Measurements from ENCODE around the gene POU5F1.
"Not testable (repeated sequence)": the region's sequence is repeated elsewhere in the genome, so short reads cannot be mapped to it uniquely, and the experiment has no call there.

Gene POU5F1
- 0 to 1.4 (median 0) reads per million in 17 experiments for total RNA-seq

GRCh38 chr6:31170600-31170881, at the start of gene POU5F1:
TSS of gene POU5F1 (minus strand) at chr6:31170682. CDS start at chr6:31170620, 62 bp downstream.
- DNase-seq = no peak

- peak; percentile 59 to 90 (median 75) for DNase-seq
Observed at GRCh38 chr6:31216208-31216898, 45.9 kb upstream of the POU5F1 start.

- peak in 3 of 4 experiments; percentile 21 to 60 (median 57) for DNase-seq
Observed at GRCh38 chr6:31215216-31215615, 44.7 kb upstream of the POU5F1 start.

DNA sequence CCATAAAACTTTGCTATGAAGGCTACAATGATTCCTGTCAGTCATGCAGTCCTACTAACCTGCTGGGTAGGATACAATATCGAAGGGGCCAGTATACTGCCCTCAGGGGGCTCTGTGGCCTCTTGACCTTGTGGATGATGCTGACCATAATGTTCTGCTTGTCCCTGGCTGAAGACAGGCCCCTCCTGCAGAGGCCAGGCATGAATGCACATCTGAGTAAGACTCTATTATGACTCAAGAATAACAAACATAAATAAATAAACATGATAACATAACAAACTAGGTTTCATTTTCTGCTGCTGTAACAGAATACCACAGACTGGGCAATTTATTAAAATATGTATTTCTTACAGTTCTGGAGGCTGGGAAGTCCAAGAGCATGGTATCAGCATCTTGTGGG, 44.0 kb upstream of the POU5F1 start:
- DNase-seq = no peak

DNA sequence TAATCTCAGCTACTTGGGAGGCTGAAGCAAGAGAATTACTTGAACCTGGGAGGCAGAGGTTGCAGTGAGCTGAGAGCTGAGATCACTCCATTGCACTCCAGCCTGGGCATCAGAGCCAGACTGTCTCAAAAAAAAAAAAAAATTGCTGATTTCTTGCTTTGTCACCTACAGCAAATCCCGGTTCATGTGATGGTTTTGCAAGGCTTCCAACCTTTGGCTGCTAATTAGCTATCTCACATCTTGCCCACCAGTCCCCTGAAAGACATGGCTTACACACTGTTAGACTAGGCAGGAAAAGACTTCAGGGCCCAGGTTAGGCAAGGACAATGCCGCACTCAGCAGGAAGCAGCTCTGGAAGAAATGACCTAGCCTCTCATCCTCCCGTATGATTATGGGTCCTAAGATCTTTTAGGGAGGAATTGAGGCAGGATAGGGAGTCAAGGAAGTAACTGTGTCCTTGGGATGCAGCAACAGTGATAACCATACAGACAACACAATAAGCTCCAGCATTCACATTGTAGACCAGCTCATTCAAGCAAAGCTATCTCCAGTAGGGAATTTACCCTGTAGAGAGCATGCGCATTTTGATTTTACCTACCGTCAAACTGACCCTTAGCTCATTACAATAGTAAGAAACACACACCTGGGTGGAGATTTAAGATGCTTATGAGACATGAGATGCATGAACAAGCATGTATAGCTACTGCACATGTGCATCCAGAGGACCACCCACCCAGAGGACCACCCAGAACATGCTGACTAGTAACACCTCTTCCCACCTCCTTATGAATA, 40.5 kb upstream of the POU5F1 start:
- no peak for DNase-seq

GRCh38 chr6:31210123-31210522, 39.6 kb upstream of the POU5F1 start:
- DNase-seq = no peak

- DNase-seq = no peak
Observed at GRCh38 chr6:31209137-31209536, 38.7 kb upstream of the POU5F1 start.

GRCh38 chr6:31208506-31208905, 38.0 kb upstream of the POU5F1 start:
- no peak for DNase-seq

GRCh38 chr6:31205638-31206037, 35.2 kb upstream of the POU5F1 start:
- DNase-seq = no peak

GRCh38 chr6:31204751-31205145, 34.3 kb upstream of the POU5F1 start:
- peak in 2 of 4 experiments; percentile 24 to 48 for DNase-seq

DNA sequence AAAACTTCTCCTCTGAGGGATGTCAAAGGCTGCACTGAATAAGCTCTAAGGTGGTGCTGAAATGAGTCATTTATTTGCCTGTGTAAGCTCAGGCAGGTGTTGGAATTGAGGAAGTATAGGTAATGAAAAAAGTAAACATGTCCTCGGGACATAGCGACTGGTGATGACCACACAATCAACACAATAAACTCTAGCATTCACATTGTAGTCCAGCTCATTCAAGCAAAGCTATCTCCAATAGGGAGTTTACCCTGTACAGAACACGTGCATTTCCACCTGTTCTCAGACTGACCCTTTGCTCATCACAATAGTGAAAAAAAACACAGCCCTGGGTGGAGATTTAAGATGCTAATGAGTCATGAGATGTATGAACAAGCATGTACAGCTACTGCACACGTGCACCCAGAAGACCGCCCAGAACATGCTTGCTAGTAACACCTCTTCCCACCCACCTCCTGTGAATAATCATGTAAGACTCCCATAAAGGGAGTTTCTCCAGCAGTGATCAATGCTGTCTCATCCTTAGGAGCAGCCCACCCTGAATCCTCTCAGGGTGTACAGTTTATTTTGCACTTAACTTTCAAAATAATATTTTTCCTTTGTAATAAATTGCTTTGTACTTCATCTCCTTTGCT, 33.0 kb upstream of the POU5F1 start:
- DNase-seq = peak in 3 of 4 experiments; percentile 57 to 83 (median 71)

DNA sequence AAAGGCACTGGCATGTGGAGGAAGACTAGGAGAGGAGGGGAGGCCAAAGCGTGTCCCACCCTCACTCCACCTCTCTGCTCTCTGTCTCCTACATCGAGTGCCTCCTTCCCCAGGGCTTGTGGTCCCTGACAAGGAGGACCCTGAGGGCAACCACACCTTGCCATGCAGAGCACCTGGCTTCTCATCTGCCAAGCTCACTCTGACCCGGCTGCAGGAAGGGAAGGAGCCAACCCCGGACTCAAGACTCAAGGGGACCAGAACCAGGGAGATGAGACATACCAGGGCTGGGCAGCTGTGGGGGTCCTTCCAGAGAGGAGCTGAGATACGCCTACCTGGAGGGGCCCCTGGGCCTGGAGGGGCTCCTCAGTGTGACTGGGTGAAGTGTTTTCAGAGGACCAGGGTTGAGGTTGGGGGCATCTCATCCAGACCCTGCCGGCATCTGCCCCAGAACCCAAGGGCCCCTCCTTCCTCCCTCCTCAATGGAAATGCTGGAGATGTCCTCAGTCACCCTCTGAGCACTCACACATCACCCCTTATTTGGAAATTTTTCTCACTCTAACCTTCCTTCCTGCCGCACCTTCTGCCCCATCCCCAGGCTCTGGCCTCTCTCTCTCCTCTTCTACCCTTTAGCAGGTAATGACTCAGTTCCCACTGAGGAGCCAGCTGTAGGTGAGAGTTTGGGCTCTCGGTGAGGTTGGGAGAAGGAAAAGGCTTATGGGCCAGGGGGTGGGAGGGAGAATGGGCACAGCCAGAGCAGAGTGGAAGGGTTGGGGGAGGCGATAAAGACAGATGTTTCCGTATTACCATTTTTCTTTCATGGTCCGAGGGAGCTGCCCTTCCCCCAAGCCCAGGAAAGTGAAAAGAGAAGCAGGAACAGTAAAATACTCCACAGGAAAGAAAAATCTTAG, 32.0 kb upstream of the POU5F1 start:
- peak in 1 of 4 experiments; percentile 16 for DNase-seq

GRCh38 chr6:31199105-31199452, 28.6 kb upstream of the POU5F1 start:
- DNase-seq = not testable (repeated sequence)

DNA sequence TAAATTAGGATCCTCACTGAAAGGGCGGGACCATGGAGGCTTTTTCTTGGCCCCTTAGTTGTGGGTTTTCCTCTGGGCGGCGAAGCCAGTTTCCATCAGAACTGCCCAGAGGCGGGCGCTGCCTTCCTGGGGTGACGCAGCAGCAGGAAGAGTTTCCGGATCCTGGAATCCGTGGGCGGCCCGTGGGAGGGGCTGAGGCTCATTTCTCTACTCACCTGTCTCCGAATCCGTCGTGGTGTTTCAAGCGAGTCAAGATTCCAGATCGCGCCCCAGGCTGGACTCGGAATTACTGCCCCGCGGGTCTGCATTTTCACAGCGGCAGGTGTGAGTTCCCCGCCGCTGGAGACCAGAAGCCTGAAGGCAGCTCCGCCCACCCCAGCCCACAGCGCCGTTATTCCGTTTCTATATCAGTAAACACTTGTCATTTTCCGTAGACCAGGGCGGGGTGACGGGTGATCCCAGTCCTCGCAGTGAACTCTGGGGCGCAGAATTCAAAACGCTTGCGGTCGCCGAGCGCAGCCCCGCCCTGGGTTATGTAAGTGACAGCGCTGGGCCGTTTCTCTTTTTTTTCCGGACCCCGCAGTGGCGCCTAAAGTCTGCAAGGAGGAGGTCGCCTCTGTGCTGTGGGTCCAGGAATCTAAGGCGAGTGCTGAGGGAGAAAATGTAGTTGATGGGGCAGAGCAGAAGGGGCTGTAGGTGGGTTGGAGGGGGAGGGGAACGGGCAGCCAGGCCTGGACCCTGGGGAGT, 27.2 kb upstream of the POU5F1 start:
- DNase-seq = peak; percentile 93 to 96 (median 96)

GRCh38 chr6:31196251-31197022, 26.0 kb upstream of the POU5F1 start:
- DNase-seq = not testable (repeated sequence)

DNA sequence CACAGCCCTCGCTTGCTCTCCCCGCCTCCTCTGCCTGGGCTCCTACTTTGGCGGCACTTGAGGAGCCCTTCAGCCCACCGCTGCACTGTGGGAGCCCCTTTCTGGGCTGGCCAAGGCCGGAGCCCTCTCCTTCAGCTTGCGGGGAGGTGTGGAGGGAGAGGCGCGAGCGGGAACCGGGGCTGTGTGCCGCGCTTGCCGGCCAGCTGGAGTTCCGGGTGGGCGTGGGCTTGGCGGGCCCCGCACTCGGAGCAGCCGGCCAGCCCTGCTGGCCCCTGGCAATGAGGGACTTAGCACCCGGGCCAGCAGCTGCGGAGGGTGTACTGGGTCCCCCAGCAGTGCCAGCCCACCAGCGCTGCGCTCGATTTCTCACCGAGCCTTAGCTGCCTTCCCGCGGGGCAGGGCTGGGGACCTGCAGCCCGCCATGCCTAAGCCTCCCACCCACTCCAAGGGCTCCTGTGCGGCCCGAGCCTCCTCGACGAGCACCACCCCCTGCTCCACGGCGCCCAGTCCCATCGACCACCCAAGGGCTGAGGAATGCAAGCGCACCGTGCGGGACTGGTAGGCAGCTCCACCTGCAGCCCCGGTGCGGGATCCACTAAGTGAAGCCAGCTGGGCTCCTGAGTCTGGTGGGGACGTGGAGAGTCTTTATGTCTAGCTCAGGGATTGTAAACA, 25.0 kb upstream of the POU5F1 start:
- DNase-seq = not testable (repeated sequence)

- DNase-seq = no peak
Observed at GRCh38 chr6:31194061-31194834, 23.8 kb upstream of the POU5F1 start.

- DNase-seq = no peak
Observed at GRCh38 chr6:31193206-31193605, 22.7 kb upstream of the POU5F1 start.

- peak; percentile 62 to 79 (median 72) for DNase-seq
Observed at GRCh38 chr6:31192431-31193105, 22.1 kb upstream of the POU5F1 start.
